SH-SY5Y (cell line): ENCODE data around the gene ACSM3.

Experiments used
- GATA2 ChIP-seq: IDR thresholded peaks from 2 replicates; pipeline ENCODE4 v1.6.1; 2011; ENCODE audit warnings: mild to moderate bottlenecking, low read depth, low read length
- GATA3 ChIP-seq: IDR thresholded peaks from 2 replicates; pipeline ENCODE4 v1.6.1; 2011; ENCODE audit warnings: low read depth, mild to moderate bottlenecking, low read length, moderate library complexity

DNA sequence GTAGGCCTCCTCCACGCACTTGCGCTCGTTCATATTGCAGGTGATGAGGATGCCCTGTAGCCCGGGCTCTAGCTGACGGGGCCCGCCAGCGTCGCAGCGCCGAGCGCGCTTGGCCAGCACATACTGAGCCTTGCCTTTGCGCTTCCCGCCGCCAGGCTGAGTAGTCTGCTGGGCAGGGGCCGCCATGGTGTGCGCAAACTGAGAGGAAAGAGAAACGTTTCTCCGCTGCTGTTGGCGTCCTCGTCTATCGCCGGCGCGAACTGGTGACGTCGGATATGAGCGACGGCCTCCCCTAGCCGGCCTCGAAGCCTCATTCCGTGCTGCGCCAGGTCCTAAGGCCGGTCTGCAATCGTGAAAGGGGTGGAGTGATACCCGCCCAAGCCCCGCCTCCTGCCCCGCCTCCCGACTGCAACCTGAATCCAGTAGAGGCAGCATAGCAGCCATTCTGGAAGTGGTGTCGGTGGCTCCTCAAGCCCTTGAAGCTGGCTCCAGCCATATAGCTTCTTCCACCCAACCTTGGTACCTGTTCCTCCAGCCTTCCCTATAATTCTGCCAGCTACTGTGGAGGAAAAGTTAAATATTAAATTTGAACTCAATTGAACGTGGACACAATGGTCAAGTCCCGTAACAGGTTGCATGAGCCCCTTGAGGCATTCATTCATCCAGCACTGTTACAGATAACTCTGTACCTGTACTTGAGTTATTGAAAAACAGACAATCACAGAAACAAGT is 22.1 kb upstream of the ACSM3 start, which contains the start of gene THUMPD1:
- TF ChIP-seq GATA2 (no peak), GATA3 (no peak)
